Nephron progenitor cell (in vitro differentiated cells): ENCODE data around the gene AOC3.
A peak's percentile ranks its signal among the peaks of the same experiment; 100 is the strongest.
"Not testable (repeated sequence)": the region's sequence is repeated elsewhere in the genome, so short reads cannot be mapped to it uniquely, and the experiment has no call there.

Experiments
- DNase-seq: peaks from one replicate; pipeline ENCODE4 v3.0.0; 2021
- H3K27ac Mint-ChIP-seq: 2 replicates; pipeline ENCODE4 v1.8.0; 2021; ENCODE audit warnings: mild to moderate bottlenecking, moderate library complexity, mixed read lengths
- H3K27me3 Mint-ChIP-seq: 2 replicates; pipeline ENCODE4 v1.8.0; 2021; ENCODE audit warnings: mild to moderate bottlenecking, low read depth, mixed read lengths; ENCODE audit not compliant: poor library complexity
- H3K36me3 Mint-ChIP-seq: 2 replicates; pipeline ENCODE4 v1.8.0; 2021; ENCODE audit warnings: low read depth, mixed read lengths
- H3K4me1 Mint-ChIP-seq: 2 replicates; pipeline ENCODE4 v1.8.0; 2021; ENCODE audit warnings: mixed read lengths
- H3K4me3 Mint-ChIP-seq: 2 replicates; pipeline ENCODE4 v1.8.0; 2021; ENCODE audit warnings: mild to moderate bottlenecking, moderate library complexity, mixed read lengths
- H3K9me3 Mint-ChIP-seq: 2 replicates; pipeline ENCODE4 v1.8.0; 2021; ENCODE audit warnings: mild to moderate bottlenecking, moderate library complexity, mixed read lengths
- CTCF ChIP-seq: fragments of 200-600 bp; sonication (generic); IDR thresholded peaks from 2 replicates; pipeline ENCODE4 v1.5.0; 2021; ENCODE audit warnings: antibody characterized with exemption

AOC3 gene

GRCh38 chr17:42878924-42879595 is 28.1 kb downstream of the AOC3 start:
- Mint-ChIP-seq H3K4me3 (no peak overlapping the region), H3K4me1 (peaks cover 16% of the 10 kb centered on the region), H3K27me3 (peaks cover 63% of the 10 kb centered on the region), H3K36me3 (no peaks in the 10 kb centered on the region), H3K9me3 (no peaks in the 10 kb centered on the region), H3K27ac (no peak overlapping the region)
- no peak for TF ChIP-seq CTCF
- no peak for DNase-seq

- no peaks in the 10 kb centered on the region for H3K9me3 Mint-ChIP-seq
- H3K27me3 Mint-ChIP-seq = peaks cover 67% of the 10 kb centered on the region
- H3K4me1 Mint-ChIP-seq = peaks cover 16% of the 10 kb centered on the region
- no peak for DNase-seq
- no peak overlapping the region for H3K27ac Mint-ChIP-seq
- H3K4me3 Mint-ChIP-seq = no peak overlapping the region
- H3K36me3 Mint-ChIP-seq = no peaks in the 10 kb centered on the region
- no peak for TF ChIP-seq CTCF
Observed at GRCh38 chr17:42879596-42879985, 28.6 kb downstream of the AOC3 start.

- H3K36me3 Mint-ChIP-seq = no peaks in the 10 kb centered on the region
- no peaks in the 10 kb centered on the region for H3K9me3 Mint-ChIP-seq
- no peak overlapping the region for H3K27ac Mint-ChIP-seq
- no peak for TF ChIP-seq CTCF
- H3K4me1 Mint-ChIP-seq = peaks cover 16% of the 10 kb centered on the region
- H3K27me3 Mint-ChIP-seq = peaks cover 57% of the 10 kb centered on the region
- H3K4me3 Mint-ChIP-seq = no peak overlapping the region
- no peak for DNase-seq
Observed at GRCh38 chr17:42880776-42881310, 29.8 kb downstream of the AOC3 start.

GRCh38 chr17:42881706-42882105 is 30.7 kb downstream of the AOC3 start:
- Mint-ChIP-seq H3K27me3 (peaks cover 58% of the 10 kb centered on the region), H3K4me1 (peaks cover 19% of the 10 kb centered on the region)
- not testable (repeated sequence) for H3K4me3 Mint-ChIP-seq, H3K9me3 Mint-ChIP-seq, H3K27ac Mint-ChIP-seq, DNase-seq, H3K36me3 Mint-ChIP-seq

GRCh38 chr17:42882166-42882565 is 31.2 kb downstream of the AOC3 start:
- H3K4me1 Mint-ChIP-seq = peaks cover 24% of the 10 kb centered on the region
- H3K27me3 Mint-ChIP-seq = peaks cover 53% of the 10 kb centered on the region
- no peak overlapping the region for H3K4me3 Mint-ChIP-seq
- H3K36me3 Mint-ChIP-seq = no peaks in the 10 kb centered on the region
- no peak for DNase-seq
- H3K9me3 Mint-ChIP-seq = no peaks in the 10 kb centered on the region
- TF ChIP-seq CTCF = no peak
- H3K27ac Mint-ChIP-seq = no peak overlapping the region

- no peak for DNase-seq
- Mint-ChIP-seq H3K4me1 (peaks cover 20% of the 10 kb centered on the region), H3K36me3 (no peaks in the 10 kb centered on the region), H3K4me3 (no peak overlapping the region), H3K27ac (peak overlapping the region; percentile 42), H3K9me3 (no peaks in the 10 kb centered on the region), H3K27me3 (peaks cover 35% of the 10 kb centered on the region)
- TF ChIP-seq CTCF = no peak
Observed at GRCh38 chr17:42883802-42884558, 33.0 kb downstream of the AOC3 start.

- H3K27me3 Mint-ChIP-seq = peaks cover 20% of the 10 kb centered on the region
Observed at GRCh38 chr17:42885806-42886205, 34.8 kb downstream of the AOC3 start.

More at GRCh38 chr17:42885806-42886205, 34.8 kb downstream of the AOC3 start:
- H3K36me3 Mint-ChIP-seq, H3K27ac Mint-ChIP-seq, H3K9me3 Mint-ChIP-seq, DNase-seq, H3K4me3 Mint-ChIP-seq: not testable (repeated sequence)
- peaks cover 29% of the 10 kb centered on the region for H3K4me1 Mint-ChIP-seq
